Measurements from ENCODE around the gene CIAO3. TPM values are rescaled to one million over a fixed set of nuclear protein-coding genes. Genes with fewer than 3 reads are reported as not detected.

CIAO3 gene
- polyA plus RNA-seq, 3 donors, result 8.6 to 41.1 (median 11.8) TPM

DNA sequence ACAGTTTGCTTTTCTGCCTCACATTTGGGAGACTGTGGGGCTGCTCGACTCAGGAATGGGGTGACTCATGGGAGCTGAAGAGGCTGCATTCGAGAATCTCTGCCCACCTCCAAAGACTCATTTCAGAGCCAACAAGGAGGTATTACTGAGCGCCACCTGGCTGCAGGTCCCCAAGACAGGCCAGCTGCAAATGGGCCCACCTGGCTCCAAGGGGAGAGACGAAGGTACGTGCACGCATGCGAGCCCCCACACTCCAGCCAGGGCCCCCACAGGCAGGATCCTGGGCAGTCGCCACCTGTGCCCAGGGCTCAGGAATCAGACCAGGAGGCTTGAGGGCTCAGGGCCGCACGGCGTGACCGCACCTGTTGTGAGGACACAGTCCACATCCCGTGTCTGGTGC is 7.9 kb downstream of the CIAO3 start:
- H3K27ac Mint-ChIP-seq, result no peak overlapping the region
- H3K27me3 Mint-ChIP-seq (ENCODE audit: low read depth in 3 of 3), result peaks cover 4 to 18% (median 5%) of the 10 kb centered on the region in 3 donors
- WGBS (ENCODE audit: insufficient coverage), result 91% methylated on average over 11 of the region's 13 CpGs
- H3K4me3 Mint-ChIP-seq, result no peak overlapping the region
- peaks cover 4 to 7% of the 10 kb centered on the region in 2 donors for H3K4me1 ChIP-seq (ENCODE audit: control insufficient read depth in 1 of 2, insufficient read depth in 2 of 2, low read length in 2 of 2)
- H3K4me2 ChIP-seq (replicated peaks; ENCODE audit: extremely low read depth, low read length, poor library complexity, severe bottlenecking), result no peak overlapping the region
- no peaks in the 10 kb centered on the region for H3K79me2 ChIP-seq (ENCODE audit: insufficient read depth, low read length)
- no peak overlapping the region for H3K9ac ChIP-seq (ENCODE audit: insufficient read depth, low read length, poor library complexity, severe bottlenecking)
- H3K36me3 ChIP-seq (replicated peaks in 1 of 2; ENCODE audit: control insufficient read depth in 1 of 2, insufficient read depth in 2 of 2, low read length in 2 of 2), result peaks cover 57 to 79% of the 10 kb centered on the region in 2 donors
- H3K27ac ChIP-seq (ENCODE audit: low read depth in 1 of 2, low read length in 2 of 2), result no peak overlapping the region
- no peak overlapping the region for H2AFZ ChIP-seq (ENCODE audit: insufficient read depth, low read depth, low read length, poor library complexity, severe bottlenecking)
- H3K4me3 ChIP-seq (replicated peaks in 1 of 3; ENCODE audit: low read depth in 2 of 3, low read length in 3 of 3), result no peak overlapping the region
- no peaks in the 10 kb centered on the region for H4K20me1 ChIP-seq (ENCODE audit: insufficient read depth, low read length)
- H3K36me3 Mint-ChIP-seq, result peaks cover 51 to 67% of the 10 kb centered on the region in 2 donors
- intact Hi-C loops (cut with micrococcal nuclease), result no loop called here
- H3K9me3 Mint-ChIP-seq, result no peaks in the 10 kb centered on the region
- H3K4me1 Mint-ChIP-seq, result peaks cover 3% of the 10 kb centered on the region
- no peaks in the 10 kb centered on the region for H3K9me3 ChIP-seq (replicated peaks in 1 of 2; ENCODE audit: control insufficient read depth in 1 of 2, insufficient read depth in 1 of 2, low read length in 2 of 2)
- H3K27me3 ChIP-seq (ENCODE audit: control insufficient read depth in 2 of 2, insufficient read depth in 2 of 2, low read length in 2 of 2), result peaks cover 0 to 7% of the 10 kb centered on the region in 2 donors
- TF ChIP-seq, protein P1, sequence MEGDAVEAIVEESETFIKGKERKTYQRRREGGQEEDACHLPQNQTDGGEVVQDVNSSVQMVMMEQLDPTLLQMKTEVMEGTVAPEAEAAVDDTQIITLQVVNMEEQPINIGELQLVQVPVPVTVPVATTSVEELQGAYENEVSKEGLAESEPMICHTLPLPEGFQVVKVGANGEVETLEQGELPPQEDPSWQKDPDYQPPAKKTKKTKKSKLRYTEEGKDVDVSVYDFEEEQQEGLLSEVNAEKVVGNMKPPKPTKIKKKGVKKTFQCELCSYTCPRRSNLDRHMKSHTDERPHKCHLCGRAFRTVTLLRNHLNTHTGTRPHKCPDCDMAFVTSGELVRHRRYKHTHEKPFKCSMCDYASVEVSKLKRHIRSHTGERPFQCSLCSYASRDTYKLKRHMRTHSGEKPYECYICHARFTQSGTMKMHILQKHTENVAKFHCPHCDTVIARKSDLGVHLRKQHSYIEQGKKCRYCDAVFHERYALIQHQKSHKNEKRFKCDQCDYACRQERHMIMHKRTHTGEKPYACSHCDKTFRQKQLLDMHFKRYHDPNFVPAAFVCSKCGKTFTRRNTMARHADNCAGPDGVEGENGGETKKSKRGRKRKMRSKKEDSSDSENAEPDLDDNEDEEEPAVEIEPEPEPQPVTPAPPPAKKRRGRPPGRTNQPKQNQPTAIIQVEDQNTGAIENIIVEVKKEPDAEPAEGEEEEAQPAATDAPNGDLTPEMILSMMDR (IDR thresholded peaks at IDR 0.05), result no peak
- no peak for DNase-seq

DNA sequence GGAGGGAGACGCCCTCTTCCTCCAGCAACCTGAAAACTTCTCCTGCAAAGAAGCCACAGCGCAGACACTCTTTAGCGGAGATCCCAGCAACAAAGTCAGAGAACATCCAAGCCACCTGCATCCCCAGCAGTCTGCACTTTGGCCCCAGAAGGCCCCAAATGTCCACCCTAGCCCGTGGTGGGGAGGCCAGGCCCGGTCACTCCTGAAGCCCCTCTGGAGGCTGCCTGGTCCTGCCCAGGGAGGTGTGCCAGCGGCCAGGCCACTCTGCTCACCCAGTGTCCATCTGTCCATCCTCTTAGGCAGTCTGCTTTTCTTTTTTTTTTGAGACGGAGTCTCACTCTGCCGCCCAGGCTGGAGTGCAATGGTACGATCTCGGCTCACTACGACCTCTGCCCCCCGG is 8.5 kb downstream of the CIAO3 start:
- no peak overlapping the region for H3K4me3 Mint-ChIP-seq
- Histone ChIP-seq H3K9me3 (replicated peaks in 1 of 2; ENCODE audit: control insufficient read depth in 1 of 2, insufficient read depth in 1 of 2, low read length in 2 of 2) (no peaks in the 10 kb centered on the region), H3K9ac (ENCODE audit: insufficient read depth, low read length, poor library complexity, severe bottlenecking) (no peak overlapping the region), H3K4me3 (replicated peaks in 1 of 3; ENCODE audit: low read depth in 2 of 3, low read length in 3 of 3) (no peak overlapping the region), H3K36me3 (replicated peaks in 1 of 2; ENCODE audit: control insufficient read depth in 1 of 2, insufficient read depth in 2 of 2, low read length in 2 of 2) (peaks cover 53 to 73% of the 10 kb centered on the region in 2 donors), H3K4me2 (replicated peaks; ENCODE audit: extremely low read depth, low read length, poor library complexity, severe bottlenecking) (no peak overlapping the region), H3K4me1 (ENCODE audit: control insufficient read depth in 1 of 2, insufficient read depth in 2 of 2, low read length in 2 of 2) (peaks cover 9 to 13% of the 10 kb centered on the region in 2 donors), H3K27ac (ENCODE audit: low read depth in 1 of 2, low read length in 2 of 2) (no peak overlapping the region), H3K27me3 (ENCODE audit: control insufficient read depth in 2 of 2, insufficient read depth in 2 of 2, low read length in 2 of 2) (peaks cover 0 to 12% of the 10 kb centered on the region in 2 donors), H3K79me2 (ENCODE audit: insufficient read depth, low read length) (no peaks in the 10 kb centered on the region), H2AFZ (ENCODE audit: insufficient read depth, low read depth, low read length, poor library complexity, severe bottlenecking) (no peak overlapping the region), H4K20me1 (ENCODE audit: insufficient read depth, low read length) (no peaks in the 10 kb centered on the region)
- 99% methylated on average over 11 of the region's 12 CpGs for WGBS (ENCODE audit: insufficient coverage)
- no peak overlapping the region for H3K27ac Mint-ChIP-seq
- H3K27me3 Mint-ChIP-seq (ENCODE audit: low read depth in 3 of 3), result peaks cover 4 to 23% (median 5%) of the 10 kb centered on the region in 3 donors
- H3K36me3 Mint-ChIP-seq, result peaks cover 48 to 61% of the 10 kb centered on the region in 2 donors
- intact Hi-C loops (cut with micrococcal nuclease), result no loop called here
- no peak for DNase-seq
- TF ChIP-seq, protein P1 (IDR thresholded peaks at IDR 0.05), result no peak
- no peaks in the 10 kb centered on the region for H3K9me3 Mint-ChIP-seq
- peaks cover 3% of the 10 kb centered on the region for H3K4me1 Mint-ChIP-seq

Measured in CD14-positive monocyte (primary cell).